ENCODE results near the gene BRD9.
"Not testable (repeated sequence)": the region's sequence is repeated elsewhere in the genome, so short reads cannot be mapped to it uniquely, and the experiment has no call there.

BRD9 gene

DNA sequence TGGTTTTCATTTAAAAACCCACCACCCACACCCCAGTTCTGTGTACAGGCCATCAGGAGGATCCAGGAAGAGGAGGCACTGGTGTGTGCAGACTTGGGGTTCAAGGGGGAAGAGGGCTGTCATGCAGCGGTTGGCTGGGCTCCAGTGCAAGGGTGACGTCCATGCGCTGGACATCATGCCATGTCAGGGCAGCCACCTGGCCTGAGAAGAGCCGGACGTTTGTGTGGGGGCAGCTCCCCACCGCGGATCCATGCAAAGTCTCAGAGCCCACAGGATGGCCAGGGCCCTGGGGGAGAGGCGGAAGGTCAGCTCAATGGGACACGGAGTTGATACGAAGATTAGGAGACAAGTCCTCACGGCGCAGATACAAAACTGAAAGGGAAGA, 11.1 kb downstream of the BRD9 start:
- DNase-seq (ENCODE audit: extremely low read depth, low read depth): no peak
- no peak for TF ChIP-seq CTCF (IDR thresholded peaks at IDR 0.05; ENCODE audit: low read depth, low read length)

DNA sequence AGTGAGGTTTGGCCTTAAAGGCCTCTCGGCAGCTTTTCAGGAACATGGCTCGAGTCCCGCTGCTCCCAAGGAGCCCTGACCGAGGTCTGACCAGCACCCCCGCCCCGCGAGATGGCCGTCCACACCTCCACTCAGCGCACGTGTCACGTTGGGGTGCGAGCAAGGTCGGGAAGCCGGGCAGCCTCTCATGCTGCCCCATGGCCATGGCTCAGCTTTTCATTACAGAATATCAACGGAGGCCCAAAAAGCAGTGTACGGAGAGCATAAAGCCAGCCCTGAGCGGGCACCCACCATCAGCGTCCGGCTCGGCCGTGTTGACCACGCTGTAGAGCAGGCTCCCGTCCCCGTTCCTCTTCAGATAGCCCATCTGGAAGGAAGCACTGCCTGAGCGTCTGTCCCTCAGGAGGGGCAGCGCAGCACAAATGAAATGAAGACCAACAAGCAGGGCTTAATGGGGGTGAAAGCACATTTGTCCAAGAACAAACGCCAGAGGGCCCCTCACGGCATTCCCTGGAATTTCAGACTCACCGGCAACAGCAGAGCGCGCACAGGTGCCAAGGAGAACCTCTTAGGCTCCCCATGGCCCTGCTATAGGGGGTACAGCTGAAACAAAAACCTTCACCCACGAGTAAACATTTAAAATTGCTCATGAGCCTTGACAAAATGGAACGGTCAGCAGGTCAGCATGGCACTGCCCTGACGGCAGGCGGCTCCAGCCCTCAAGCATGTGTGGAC, 11.6 kb downstream of the BRD9 start:
- no peak for DNase-seq (ENCODE audit: extremely low read depth, low read depth)
- TF ChIP-seq CTCF (IDR thresholded peaks at IDR 0.05; ENCODE audit: low read depth, low read length): no peak

GRCh38 chr5:878677-879076, 13.9 kb downstream of the BRD9 start:
- DNase-seq (ENCODE audit: extremely low read depth, low read depth): not testable (repeated sequence)

DNA sequence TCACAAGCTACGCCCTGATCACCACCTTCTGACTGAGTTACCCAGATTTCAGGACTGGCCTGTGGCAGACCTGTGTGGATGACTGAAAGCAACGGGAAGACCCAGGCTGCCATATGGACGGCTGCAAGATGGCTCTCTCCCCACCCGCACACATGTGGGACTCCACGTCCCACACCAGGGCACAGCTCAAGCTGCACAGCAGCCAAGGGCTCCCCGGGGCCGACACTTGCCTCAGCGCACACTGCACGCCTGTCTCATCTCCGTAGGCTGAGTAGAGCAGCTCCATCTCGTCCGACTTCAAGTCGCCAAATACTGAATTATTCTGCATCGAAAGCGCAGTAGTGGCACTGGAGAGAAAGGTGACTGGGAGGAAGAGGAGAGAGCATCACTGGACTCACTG, 14.5 kb downstream of the BRD9 start:
- DNase-seq (ENCODE audit: extremely low read depth, low read depth): no peak
- TF ChIP-seq CTCF (IDR thresholded peaks at IDR 0.05; ENCODE audit: low read depth, low read length): no peak

- no peak for TF ChIP-seq CTCF (IDR thresholded peaks at IDR 0.05; ENCODE audit: low read depth, low read length)
- no peak for DNase-seq (ENCODE audit: extremely low read depth, low read depth)
These were observed 15.9 kb downstream of the BRD9 start for GRCh38 chr5:876398-877365.

- no peak for TF ChIP-seq CTCF (IDR thresholded peaks at IDR 0.05; ENCODE audit: low read depth, low read length)
- no peak for DNase-seq (ENCODE audit: extremely low read depth, low read depth)
These were observed 16.7 kb downstream of the BRD9 start for GRCh38 chr5:875931-876330.

- DNase-seq (ENCODE audit: extremely low read depth, low read depth): no peak
- TF ChIP-seq CTCF (IDR thresholded peaks at IDR 0.05; ENCODE audit: low read depth, low read length): no peak
These were observed 19.3 kb downstream of the BRD9 start for GRCh38 chr5:873328-873727.
